GM06990 (cell line): Measurements from ENCODE around the gene PHACTR1.

ENCODE experiments used
- DNase-seq: peaks from one replicate; pipeline ENCODE4 v3.0.0-alpha.2; 2011; ENCODE audit not compliant: insufficient read length; ENCODE audit errors: extremely low read depth
- H3K27me3 ChIP-seq: replicated peaks from 2 replicates; pipeline ENCODE4 v1.6.0; 2011; ENCODE audit warnings: low read length; ENCODE audit not compliant: control insufficient read depth, insufficient read depth
- H3K36me3 ChIP-seq: 2 replicates; pipeline ENCODE4 v1.5.1; 2011; ENCODE audit warnings: low read length; ENCODE audit not compliant: control insufficient read depth, insufficient read depth
- H3K4me3 ChIP-seq: replicated peaks from 2 replicates; pipeline ENCODE4 v1.5.1; 2011; ENCODE audit warnings: low read depth, mild to moderate bottlenecking, control low read depth, low read length
- CTCF ChIP-seq: IDR thresholded peaks from 2 replicates; pipeline ENCODE4 v1.5.1; 2011; ENCODE audit warnings: low read length, control low read depth, mild to moderate bottlenecking, inconsistent platforms; ENCODE audit not compliant: insufficient read depth, poor library complexity, severe bottlenecking

The PHACTR1 gene

GRCh38 chr6:12798326-12798725 lies 81.8 kb downstream of the PHACTR1 start:
- no peaks in the 10 kb centered on the region for H3K36me3 ChIP-seq
- H3K27me3 ChIP-seq, result no peaks in the 10 kb centered on the region
- no peak overlapping the region for H3K4me3 ChIP-seq
- DNase-seq, result no peak
- no peak for TF ChIP-seq CTCF

- Histone ChIP-seq H3K4me3 (no peak overlapping the region), H3K36me3 (no peaks in the 10 kb centered on the region), H3K27me3 (no peaks in the 10 kb centered on the region)
- no peak for DNase-seq
- TF ChIP-seq CTCF, result no peak
Observed at GRCh38 chr6:12800120-12800519, 83.6 kb downstream of the PHACTR1 start.

GRCh38 chr6:12801141-12801540 lies 84.6 kb downstream of the PHACTR1 start:
- DNase-seq, result no peak
- TF ChIP-seq CTCF, result no peak
- H3K4me3 ChIP-seq, result no peak overlapping the region
- H3K27me3 ChIP-seq, result no peaks in the 10 kb centered on the region
- H3K36me3 ChIP-seq, result no peaks in the 10 kb centered on the region

- H3K4me3 ChIP-seq, result no peak overlapping the region
- no peaks in the 10 kb centered on the region for H3K27me3 ChIP-seq
- H3K36me3 ChIP-seq, result no peaks in the 10 kb centered on the region
- TF ChIP-seq CTCF, result no peak
- DNase-seq, result no peak
Observed at GRCh38 chr6:12802440-12802839, 85.9 kb downstream of the PHACTR1 start.

GRCh38 chr6:12803486-12803885 lies 86.9 kb downstream of the PHACTR1 start:
- no peaks in the 10 kb centered on the region for H3K27me3 ChIP-seq
- no peaks in the 10 kb centered on the region for H3K36me3 ChIP-seq
- no peak overlapping the region for H3K4me3 ChIP-seq
- no peak for TF ChIP-seq CTCF
- DNase-seq, result no peak

GRCh38 chr6:12804952-12805645 lies 88.5 kb downstream of the PHACTR1 start:
- DNase-seq, result no peak
- H3K4me3 ChIP-seq, result no peak overlapping the region
- no peaks in the 10 kb centered on the region for H3K27me3 ChIP-seq
- no peaks in the 10 kb centered on the region for H3K36me3 ChIP-seq
- TF ChIP-seq CTCF, result no peak
